ENCODE data around the gene FBXW10B.
"Not testable (repeated sequence)": the region's sequence is repeated elsewhere in the genome, so short reads cannot be mapped to it uniquely, and the experiment has no call there.

Gene FBXW10B

DNA sequence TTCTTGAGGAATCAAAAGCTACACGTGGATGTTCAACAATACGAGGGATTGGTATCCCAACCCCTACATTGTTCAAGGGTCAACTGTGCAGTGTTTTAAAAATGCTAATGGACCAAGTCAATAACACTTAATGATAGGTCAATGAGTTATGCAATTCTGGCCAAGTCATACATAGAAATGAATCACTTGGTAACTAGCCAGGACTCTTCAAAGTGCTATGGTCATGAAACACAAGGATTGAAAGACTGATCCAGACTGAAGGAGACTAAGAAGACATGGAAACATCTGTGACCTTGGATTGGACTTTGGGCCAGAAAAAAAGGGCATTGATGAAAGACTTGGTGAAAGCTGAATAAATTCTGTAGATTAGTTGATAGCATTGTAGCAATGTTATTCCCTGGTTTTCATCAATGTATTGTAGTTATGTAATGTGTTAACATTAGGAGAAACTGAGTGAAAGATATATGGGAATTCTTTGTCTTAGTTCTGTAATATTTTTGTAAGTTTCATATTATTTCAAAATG is 11.5 kb upstream of the FBXW10B start:
- DNase-seq, result not testable (repeated sequence)

DNA sequence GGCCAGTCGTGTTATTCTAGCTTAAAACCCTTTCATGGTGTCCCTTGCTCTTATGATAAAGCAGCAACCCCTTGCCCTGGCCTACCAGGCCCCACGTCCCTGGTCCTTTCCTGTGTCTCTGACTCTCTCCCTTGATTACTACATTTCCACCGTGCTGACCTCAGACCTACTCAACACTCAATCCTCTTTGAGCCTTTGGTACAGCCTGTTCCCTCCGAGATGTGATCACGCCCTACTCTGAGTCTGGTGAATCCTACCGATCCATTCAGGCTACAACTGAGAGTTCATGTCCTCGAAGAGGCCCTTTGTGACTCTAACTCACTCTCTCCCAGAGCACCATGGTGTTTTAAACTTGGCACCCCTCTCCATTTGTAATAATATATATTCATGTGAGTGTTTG is 10.5 kb upstream of the FBXW10B start:
- DNase-seq, result not testable (repeated sequence)

DNA sequence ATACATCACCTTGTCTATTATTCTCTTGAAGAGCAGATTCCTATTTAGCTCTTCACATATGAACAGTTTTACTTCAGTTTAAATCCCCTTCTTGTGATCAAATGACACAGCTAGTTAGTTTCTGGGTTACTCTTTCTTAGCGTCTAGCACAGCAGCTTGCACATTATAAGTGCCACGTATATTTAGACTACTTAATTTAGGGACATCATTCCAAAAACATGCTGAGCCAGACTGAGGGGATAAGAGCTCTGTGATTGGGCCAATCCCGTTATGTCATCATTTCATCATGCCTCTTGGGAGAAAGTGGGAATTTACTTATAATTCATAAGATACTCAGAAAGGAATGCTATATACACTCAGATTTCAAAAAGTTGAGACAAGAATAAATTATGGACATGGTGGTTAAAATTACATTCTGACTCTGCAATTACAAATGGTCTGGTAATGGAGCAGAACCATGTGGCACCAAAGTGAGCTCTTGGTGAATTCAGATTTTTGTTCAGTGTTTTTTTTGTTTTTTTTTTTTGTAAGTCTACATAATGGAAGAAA is 4.2 kb upstream of the FBXW10B start:
- DNase-seq, result not testable (repeated sequence)

DNA sequence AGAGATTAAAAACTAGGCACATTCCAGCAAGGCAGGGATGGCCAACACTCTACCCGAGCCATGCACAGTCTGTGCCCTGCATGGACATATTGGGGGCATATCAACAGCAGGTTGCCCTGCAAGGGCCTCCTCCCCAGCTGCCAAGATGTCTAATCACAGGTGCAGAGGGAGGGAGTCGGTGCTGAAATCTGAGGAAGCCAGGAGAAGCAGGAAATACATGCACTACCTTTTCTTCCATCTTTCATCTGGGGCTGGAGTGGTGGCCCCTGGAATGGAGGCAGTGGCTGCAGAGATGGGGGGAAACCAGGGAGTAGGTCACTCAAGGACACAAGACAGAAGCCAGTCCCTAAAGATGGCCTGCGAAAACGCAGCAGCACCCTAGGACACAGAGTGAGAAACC is 3.8 kb upstream of the FBXW10B start:
- not testable (repeated sequence) for DNase-seq

DNA sequence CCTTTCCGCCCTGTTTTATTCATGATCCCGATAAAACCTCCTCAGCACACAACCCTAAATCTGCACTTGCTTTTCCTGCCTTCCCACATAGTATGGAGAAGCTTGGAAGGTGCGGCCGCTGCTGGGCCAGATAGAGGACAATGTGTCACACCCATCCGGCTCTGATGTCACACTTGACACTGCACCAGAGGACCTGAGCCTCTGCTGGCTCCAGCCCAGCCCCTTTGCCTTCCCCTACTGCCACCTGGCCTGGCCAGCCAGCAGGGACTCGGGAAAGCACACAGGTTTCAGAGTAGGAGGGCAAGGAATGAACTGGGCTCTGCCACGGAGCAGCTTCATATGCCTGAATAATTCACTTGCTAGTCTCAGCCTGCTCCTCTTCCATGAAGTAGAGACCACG is 2.6 kb upstream of the FBXW10B start:
- DNase-seq, result not testable (repeated sequence)

DNA sequence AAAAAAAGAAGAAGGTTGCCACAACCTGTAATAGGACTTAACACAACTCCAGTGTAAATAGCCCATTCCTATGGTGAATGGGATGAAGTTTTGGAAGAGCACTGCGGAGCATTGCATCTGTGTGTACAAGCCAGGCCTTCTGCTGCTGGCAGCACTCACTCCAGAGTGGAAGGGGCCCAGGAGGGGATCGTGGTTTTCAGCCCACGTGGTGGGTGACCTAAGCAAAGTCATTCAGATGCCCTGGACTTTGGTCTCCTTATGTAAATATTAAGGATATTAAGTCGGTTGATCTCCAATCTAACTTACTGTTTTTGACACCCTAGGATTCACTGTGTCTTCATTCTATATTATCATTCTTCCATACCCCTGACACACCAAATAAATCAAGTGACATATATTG is 2.7 kb downstream of the FBXW10B start:
- DNase-seq, result not testable (repeated sequence)

DNA sequence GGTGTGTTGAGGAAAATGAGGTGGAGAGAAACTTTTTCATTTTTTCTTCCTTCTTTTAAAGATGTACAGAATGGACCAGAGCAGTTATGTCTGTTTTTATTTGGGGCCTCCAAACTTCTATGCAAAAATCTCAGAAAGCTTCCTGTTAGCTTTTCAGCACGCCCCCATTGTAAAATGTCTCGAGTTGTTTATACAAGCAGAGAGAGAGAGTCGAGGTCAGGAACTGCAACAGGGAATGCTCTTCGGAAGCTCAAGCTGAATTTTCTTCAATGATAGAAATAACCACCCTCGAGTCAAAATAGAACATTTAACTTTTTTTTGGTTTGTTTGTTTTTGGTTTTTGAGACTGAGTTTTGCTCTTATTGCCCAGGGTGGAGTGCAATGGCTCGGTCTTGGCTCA is 3.7 kb downstream of the FBXW10B start:
- DNase-seq, result not testable (repeated sequence)

DNA sequence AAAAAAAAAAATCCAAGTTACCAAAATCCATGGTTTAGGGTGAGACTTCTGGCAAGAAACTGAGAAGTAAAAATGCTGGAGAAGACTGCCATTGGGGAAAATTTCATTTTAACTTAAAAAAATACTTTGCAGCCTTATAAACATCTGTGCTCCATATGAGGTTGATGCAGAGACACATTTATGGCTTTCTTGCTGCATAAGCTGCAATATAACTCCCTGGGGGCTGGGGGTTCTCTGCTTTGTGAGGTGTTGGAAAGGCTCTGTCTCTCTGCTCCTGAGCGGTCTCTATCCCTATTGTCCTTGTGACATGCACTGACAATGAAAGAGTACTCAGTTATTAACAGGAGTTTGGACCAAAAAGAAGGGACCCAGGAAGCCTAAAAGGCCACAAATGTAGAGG is 6.4 kb downstream of the FBXW10B start:
- DNase-seq, result not testable (repeated sequence)

DNA sequence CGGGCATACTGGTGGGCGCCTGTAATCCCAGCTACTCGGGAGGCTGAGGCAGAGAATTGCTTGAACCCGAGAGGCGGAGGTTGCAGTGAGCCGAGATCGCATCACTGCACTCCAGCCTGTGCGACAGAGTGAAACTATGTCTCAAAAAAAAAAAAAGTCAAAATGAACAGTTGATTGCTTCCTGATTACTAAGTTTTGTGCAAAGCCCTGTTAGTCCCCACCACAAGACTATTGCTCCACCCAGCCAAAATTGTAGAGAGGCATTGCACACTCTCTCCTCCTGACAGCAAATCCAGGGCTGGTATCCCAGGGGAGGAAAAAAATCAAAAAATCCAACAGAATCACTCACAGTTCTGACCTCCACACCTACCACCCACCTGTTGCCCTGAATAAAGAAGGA is 26.5 kb downstream of the FBXW10B start:
- not testable (repeated sequence) for DNase-seq

DNA sequence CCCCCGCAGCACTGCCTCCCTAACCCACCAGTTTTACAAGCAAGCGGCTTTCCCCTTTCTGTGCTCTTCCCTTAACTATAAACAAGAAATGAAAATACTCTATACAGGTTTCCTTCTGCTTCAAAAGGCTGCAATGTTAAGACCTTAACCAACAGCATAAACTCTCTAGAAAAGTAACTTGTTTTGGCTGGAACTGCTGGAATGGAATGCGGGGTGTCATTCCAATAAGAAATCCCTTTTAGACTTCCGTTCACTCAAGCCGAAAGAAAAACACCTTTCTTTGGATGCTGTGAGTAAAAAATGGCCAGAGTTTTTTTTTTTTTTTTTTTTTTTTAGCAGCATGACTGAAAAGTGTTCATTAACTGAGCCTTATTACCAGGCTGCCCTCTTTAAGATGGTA is 27.5 kb downstream of the FBXW10B start:
- not testable (repeated sequence) for DNase-seq

DNA sequence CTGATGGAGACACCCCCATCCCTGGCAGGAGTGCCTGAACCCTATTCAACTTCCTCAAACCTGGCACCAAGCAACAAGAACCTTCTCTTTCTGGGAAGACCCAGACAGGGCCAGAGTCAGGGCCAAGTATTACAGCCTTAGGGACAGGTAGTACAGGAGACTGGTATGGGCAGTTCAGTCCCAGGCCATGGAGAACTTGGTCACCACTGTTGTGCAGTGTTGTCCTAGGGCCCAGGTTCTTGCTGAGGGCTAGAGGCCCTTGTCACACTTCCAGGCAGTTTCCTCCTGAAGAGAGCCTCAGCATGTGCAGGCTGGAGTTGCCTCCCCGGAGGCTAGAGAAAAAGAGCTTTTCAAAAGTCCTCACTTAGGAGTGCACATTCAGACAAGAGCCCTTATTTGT is 28.7 kb downstream of the FBXW10B start:
- DNase-seq, result not testable (repeated sequence)

DNA sequence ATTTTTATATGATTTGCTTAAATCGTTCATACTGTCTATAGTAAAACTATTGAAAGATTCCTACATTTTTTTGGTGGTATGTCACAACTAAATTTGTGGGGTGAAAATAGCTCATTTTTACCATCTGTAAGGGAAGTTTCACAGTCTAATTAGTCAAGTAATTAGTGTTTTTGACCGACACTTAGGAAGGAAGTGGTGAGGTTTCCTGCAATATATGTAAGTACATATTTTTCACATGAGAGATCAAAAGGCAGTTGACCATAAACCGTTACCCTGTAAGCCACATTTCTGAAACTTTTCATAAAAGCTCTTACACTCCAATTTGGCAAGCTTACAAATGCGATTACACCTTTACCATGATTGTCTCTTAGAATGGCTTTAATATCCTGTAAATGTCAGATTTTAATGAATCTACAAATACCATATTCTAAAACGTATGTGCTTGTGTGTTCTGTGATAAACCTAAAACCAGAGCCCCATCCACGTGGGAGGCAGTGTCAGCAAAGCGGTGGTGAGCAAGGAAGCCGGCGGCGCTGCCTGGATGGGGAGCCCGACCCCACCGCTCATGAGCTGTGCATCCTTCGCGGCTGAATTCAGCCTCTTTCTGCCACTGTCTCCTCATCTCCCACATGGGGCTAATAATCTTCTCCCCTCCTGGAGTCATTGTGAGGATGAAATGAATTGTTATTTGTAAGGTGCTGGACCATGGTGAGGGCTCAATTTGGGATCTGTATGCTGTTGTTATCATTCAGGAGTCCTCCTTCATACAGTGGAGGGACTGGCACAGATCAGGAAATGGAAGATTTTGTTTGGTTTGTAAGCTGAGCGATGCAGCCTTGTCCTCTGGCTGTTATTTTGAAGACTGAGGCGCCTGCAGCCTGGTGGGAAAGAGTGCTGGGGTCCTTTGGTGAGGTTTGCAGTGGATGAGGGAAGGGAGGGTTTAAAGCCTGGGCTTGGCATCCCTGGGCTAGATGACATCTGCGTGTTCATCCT is 29.7 kb downstream of the FBXW10B start:
- DNase-seq, result not testable (repeated sequence)

DNA sequence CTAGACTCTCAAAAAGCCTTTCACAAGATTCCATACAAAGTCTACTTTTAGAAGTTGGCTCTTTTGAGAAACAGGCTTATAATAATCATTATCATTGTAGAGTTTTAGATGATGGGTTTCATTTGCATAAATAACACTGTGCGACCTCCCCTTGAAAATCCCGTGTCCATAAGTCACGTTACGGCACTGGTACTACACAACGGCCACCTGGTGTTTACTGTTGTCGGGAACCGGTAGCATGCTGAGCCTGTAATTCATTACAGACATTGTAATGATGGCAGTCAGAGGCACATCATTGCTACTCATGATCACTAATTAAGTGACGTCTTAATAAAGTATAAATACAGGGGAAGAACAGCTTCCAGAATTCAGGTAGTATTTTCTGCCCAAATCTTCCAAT is 31.5 kb downstream of the FBXW10B start:
- DNase-seq, result not testable (repeated sequence)

DNA sequence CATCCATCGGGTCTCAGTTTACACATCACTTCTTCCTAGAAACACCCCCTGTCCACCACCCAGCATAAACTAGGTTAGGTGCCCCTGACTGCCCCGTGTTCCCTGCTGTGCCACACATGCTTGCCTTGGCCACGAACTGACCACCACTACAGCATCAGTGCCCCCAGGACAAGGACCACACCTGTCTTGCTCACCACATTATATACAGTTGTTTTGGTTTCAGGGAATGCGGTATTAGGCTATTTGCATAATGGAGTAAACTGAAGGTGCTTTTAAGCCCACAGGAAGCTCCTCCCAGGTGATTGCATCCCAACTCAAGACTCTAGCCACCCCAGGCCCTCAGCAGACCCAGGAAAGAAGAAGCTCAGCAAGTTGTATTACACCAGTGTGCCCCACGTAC is 36.2 kb downstream of the FBXW10B start:
- not testable (repeated sequence) for DNase-seq

DNA sequence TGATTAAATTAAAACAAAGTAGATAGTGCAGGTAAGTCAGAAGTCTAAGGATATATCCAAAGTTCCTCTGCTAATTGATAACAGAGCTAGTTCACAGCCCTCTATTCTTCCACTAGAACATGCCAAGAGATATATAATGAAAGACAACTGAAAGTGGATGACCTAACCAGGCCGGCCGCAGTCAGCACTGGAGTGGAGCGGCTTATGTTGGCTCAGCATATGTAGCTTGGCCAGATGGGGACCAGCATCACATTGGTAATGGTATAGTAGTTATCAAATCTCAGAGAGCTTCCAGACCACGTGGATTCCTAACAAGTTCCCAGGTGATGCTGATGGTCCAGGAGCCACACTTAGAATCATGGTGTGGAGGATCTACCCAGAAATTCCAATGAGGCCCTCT is 38.0 kb downstream of the FBXW10B start:
- DNase-seq, result not testable (repeated sequence)

DNA sequence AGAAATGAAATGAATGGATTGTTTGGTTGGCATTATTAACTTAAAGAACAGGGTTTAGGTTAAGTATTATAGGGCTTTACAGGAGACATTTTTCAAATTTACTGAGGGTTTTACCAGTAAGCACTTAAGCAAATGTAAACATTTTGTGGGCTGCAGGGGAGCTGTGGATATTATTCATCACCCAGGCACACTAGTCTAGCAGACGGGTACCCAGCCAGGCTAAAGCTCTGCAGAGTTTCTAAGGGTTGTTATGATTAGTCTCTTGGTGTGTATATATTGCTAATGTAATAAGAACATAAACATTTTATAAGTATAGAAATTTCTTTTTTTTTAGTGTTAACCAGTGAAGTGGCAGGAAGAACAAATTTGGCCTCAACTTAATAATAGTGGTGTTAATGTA is 42.7 kb downstream of the FBXW10B start:
- not testable (repeated sequence) for DNase-seq

DNA sequence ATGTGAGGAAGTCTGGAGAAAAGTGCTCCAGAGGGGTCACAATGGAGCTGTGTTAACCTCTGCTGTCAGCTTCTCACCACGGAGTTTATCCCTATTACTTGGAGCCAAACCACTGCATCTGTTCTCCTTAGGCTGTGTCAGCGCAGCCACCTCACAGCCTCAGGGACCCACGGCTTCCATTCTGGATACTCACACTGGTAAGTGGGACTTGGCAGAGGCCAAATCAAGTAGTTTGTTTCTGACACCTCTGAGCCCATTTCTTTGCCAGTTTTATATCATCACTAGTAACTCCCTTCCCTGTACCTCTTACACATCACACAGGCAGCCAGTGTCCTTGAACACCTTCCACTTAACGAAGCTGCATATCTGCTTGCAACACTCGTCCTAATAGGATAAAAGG is 44.8 kb downstream of the FBXW10B start:
- DNase-seq, result not testable (repeated sequence)

DNA sequence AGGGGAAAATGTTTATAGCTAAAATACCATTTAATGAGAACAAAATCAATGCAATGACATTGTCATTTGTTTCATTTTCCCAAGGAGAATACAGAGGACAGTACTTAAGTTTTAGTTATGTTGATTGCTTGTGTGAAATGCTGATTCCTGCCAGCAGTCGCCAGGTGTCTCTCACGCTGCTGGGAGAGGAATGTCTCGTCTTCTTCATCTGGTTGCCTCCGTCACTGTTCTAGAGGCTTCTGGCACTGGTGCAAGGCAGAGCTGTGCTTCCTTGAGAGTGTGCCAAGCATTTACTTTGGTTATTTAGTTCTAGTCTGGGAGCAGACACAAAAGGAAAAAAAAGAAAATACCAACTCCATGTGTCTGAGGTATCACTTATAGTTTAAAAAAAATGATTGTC is 45.6 kb downstream of the FBXW10B start:
- not testable (repeated sequence) for DNase-seq

All from NCI-H2227 treated with DMSO at 0.1 percent for 48 hours (cell line).